ENCODE data around the gene TMPRSS4. TPM values are rescaled to one million over a fixed set of nuclear protein-coding genes. Genes with fewer than 3 reads are reported as not detected.

TMPRSS4 gene
- total and polyA plus RNA-seq, 2 of the 13 experiments (the other 11 are each of a cell fraction or from before 2014, with no cell fraction given), result 0.32 TPM; not detected in 1

GRCh38 chr11:118052581-118053206 is 24.2 kb upstream of the TMPRSS4 start:
- no peak for DNase-seq (ENCODE audit: low spot score)
- Histone ChIP-seq H3K27ac (ENCODE audit: extremely low read length, insufficient read depth, low read length) (no peak overlapping the region), H4K20me1 (ENCODE audit: insufficient read depth, low read length) (no peaks in the 10 kb centered on the region), H3K4me3 (replicated peaks in 1 of 3; ENCODE audit: insufficient read depth in 1 of 3, low read depth in 2 of 3, low read length in 3 of 3) (no peak overlapping the region), H3K9me3 (ENCODE audit: low read length) (no peaks in the 10 kb centered on the region), H3K27me3 (ENCODE audit: control insufficient read depth in 1 of 2, insufficient read depth in 2 of 2, low read length in 2 of 2) (peaks cover 0 to 42% of the 10 kb centered on the region in 2 experiments; a peak in 3 of 5 replicates), H3K36me3 (replicated peaks in 1 of 2; ENCODE audit: control insufficient read depth in 1 of 2, insufficient read depth in 2 of 2, low read length in 2 of 2) (no peaks in the 10 kb centered on the region), H3K4me1 (ENCODE audit: insufficient read depth, low read length) (no peaks in the 10 kb centered on the region), H3K4me2 (ENCODE audit: low read depth, low read length) (no peak overlapping the region), H3K9ac (ENCODE audit: insufficient read depth, low read depth, low read length) (no peak overlapping the region), H3K79me2 (ENCODE audit: insufficient read depth, low read length) (no peaks in the 10 kb centered on the region), H2AFZ (ENCODE audit: low read length) (no peak overlapping the region)
- no peak for FAIRE-seq
- WGBS (ENCODE audit: low lambda C conversion rate), result 46% methylated on average over 9 of the region's 13 CpGs
- intact Hi-C loops (cut with micrococcal nuclease; ENCODE audit: unreplicated experiment) (loop anchor here (1.0 kb wide), 3 partner anchors 208 to 233 kb away; no protein-coding TSS in a partner anchor), in situ Hi-C loops (cut with HindIII; ENCODE audit: extremely low pct_ligation_motif_present, low pct_unique_long_range_greater_than_20kb) (loop anchor here (10.0 kb wide), 1 partner anchor 218 kb away; no protein-coding TSS in a partner anchor)
- no peak for TF ChIP-seq HNRNPH1 (optimal IDR thresholded peaks at IDR 0.05; ENCODE audit: low read depth, low read length)
- TF ChIP-seq RBAK (CRISPR knock-in tag; IDR thresholded peaks at IDR 0.05), result no peak
- no TSS peak for BruUV-seq (replicated peaks)
- ChIA-PET POLR2A (no interaction called here), CTCF (ENCODE audit: low intra/inter-chr PET ratio, low total read pairs) (interaction anchor here (1.4 to 1.8 kb wide), 2 partner anchors 209 to 245 kb away, joined by 11 to 14 read pairs; no protein-coding TSS in a partner anchor)
- no peak; the same call in 2 of the 3 replicates for ATAC-seq

- CTCF ChIA-PET (ENCODE audit: low intra/inter-chr PET ratio, low total read pairs), result no interaction called here
- intact Hi-C loops (cut with micrococcal nuclease; ENCODE audit: unreplicated experiment), result no loop called here
- no peak for TF ChIP-seq NFKBIZ (CRISPR knock-in tag; IDR thresholded peaks at IDR 0.05)
- no peak for TF ChIP-seq HNF1B (CRISPR knock-in tag; IDR thresholded peaks at IDR 0.05)
- TF ChIP-seq ZNF772 (CRISPR knock-in tag; IDR thresholded peaks at IDR 0.05), result no peak
- TF ChIP-seq IRF1 (CRISPR knock-in tag; IDR thresholded peaks at IDR 0.05; ENCODE audit: low read depth), result no peak
- no peak for TF ChIP-seq HOXA3 (CRISPR knock-in tag; IDR thresholded peaks at IDR 0.05)
- TF ChIP-seq CSRNP1 (CRISPR knock-in tag; IDR thresholded peaks at IDR 0.05), result no peak
- no peak for TF ChIP-seq SIX1 (CRISPR knock-in tag; IDR thresholded peaks at IDR 0.05; ENCODE audit: borderline replicate concordance)
Observed at GRCh38 chr11:118054712-118055640, 21.9 kb upstream of the TMPRSS4 start.

More at GRCh38 chr11:118054712-118055640, 21.9 kb upstream of the TMPRSS4 start:
- POLR2A ChIA-PET, result no interaction called here
- Histone ChIP-seq H2AFZ (ENCODE audit: low read length) (no peak overlapping the region), H3K9me3 (ENCODE audit: low read length) (no peaks in the 10 kb centered on the region), H3K9ac (ENCODE audit: insufficient read depth, low read depth, low read length) (no peak overlapping the region), H3K4me2 (ENCODE audit: low read depth, low read length) (no peak overlapping the region), H3K36me3 (replicated peaks in 1 of 2; ENCODE audit: control insufficient read depth in 1 of 2, insufficient read depth in 2 of 2, low read length in 2 of 2) (no peaks in the 10 kb centered on the region), H3K4me3 (replicated peaks in 1 of 3; ENCODE audit: insufficient read depth in 1 of 3, low read depth in 2 of 3, low read length in 3 of 3) (no peak overlapping the region), H3K27me3 (ENCODE audit: control insufficient read depth in 1 of 2, insufficient read depth in 2 of 2, low read length in 2 of 2) (peaks cover 7 to 59% of the 10 kb centered on the region in 2 experiments; a peak in 4 of 5 replicates), H4K20me1 (ENCODE audit: insufficient read depth, low read length) (no peaks in the 10 kb centered on the region), H3K79me2 (ENCODE audit: insufficient read depth, low read length) (no peaks in the 10 kb centered on the region), H3K4me1 (ENCODE audit: insufficient read depth, low read length) (no peaks in the 10 kb centered on the region), H3K27ac (ENCODE audit: extremely low read length, insufficient read depth, low read length) (no peak overlapping the region)
- WGBS (ENCODE audit: low lambda C conversion rate), result 44% methylated on average over 11 of the region's 12 CpGs
- in situ Hi-C loops (cut with HindIII; ENCODE audit: extremely low pct_ligation_motif_present, low pct_unique_long_range_greater_than_20kb), result loop anchor here (10.0 kb wide), 1 partner anchor 220 kb away; no protein-coding TSS in a partner anchor
- BruUV-seq (replicated peaks), result no TSS peak
- DNase-seq (ENCODE audit: low spot score) (no peak), ATAC-seq (no peak), FAIRE-seq (no peak)

All from HepG2 (cell line).